HepG2 (cell line): ENCODE data around the gene CHTF18. TPM values are rescaled to one million over a fixed set of nuclear protein-coding genes. Genes with fewer than 3 reads are reported as not detected.

Experiments
- AGO1 ChIP-seq: fragments of 200-400 bp; formaldehyde crosslinking; IDR thresholded peaks from 2 replicates; pipeline ENCODE4 v1.6.1; 2017; ENCODE audit warnings: mild to moderate bottlenecking, low read depth, low read length, moderate library complexity; ENCODE audit not compliant: poor library complexity, severe bottlenecking
- ATF2 ChIP-seq: sonication (generic); formaldehyde crosslinking; IDR thresholded peaks from 2 replicates; pipeline ENCODE4 v1.4.0; 2020; ENCODE audit warnings: missing genetic modification reagents
- BRF2 ChIP-seq: sonication (generic); formaldehyde crosslinking; IDR thresholded peaks from 2 replicates; pipeline ENCODE4 v1.8.1; 2022; ENCODE audit warnings: mild to moderate bottlenecking, missing genetic modification reagents
- CHD4 ChIP-seq: fragments of 200-600 bp; sonication (generic); IDR thresholded peaks from 2 replicates; pipeline ENCODE4 v1.7.0; 2017; ENCODE audit warnings: mild to moderate bottlenecking, low read length, borderline replicate concordance
- MIER3 ChIP-seq: IDR thresholded peaks from 2 replicates; pipeline ENCODE4 v1.6.1; 2016; ENCODE audit warnings: missing compliant biosample characterization, borderline replicate concordance
- PRPF4 ChIP-seq: fragments of 200-400 bp; formaldehyde crosslinking; IDR thresholded peaks from 2 replicates; pipeline ENCODE4 v1.6.1; 2016; ENCODE audit warnings: low read length, low read depth; ENCODE audit not compliant: poor library complexity, severe bottlenecking
- SIX1 ChIP-seq: sonication (generic); formaldehyde crosslinking; IDR thresholded peaks from 2 replicates; pipeline ENCODE4 v1.4.0; 2020; ENCODE audit warnings: missing genetic modification reagents, borderline replicate concordance
- ZBED4 ChIP-seq: sonication (generic); formaldehyde crosslinking; IDR thresholded peaks from 2 replicates; pipeline ENCODE4 v1.4.0; 2020; ENCODE audit warnings: missing genetic modification reagents, borderline replicate concordance
- ZBTB26 ChIP-seq: IDR thresholded peaks from 2 replicates; pipeline ENCODE4 v1.6.1; 2016; ENCODE audit warnings: missing compliant biosample characterization, missing genetic modification reagents, borderline replicate concordance
- ZFP1 ChIP-seq: IDR thresholded peaks from 2 replicates; pipeline ENCODE4 v1.6.1; 2016
- ZNF296 ChIP-seq: sonication (generic); formaldehyde crosslinking; conservative IDR thresholded peaks from 2 replicates; pipeline ENCODE4 v1.5.0; 2020; ENCODE audit warnings: mild to moderate bottlenecking, missing genetic modification reagents
- polyA plus RNA-seq, 8 experiments: library from polyadenylated mRNA; depleted of rRNA in 3 of 8; stranded (reverse) in 7 of 8; unstranded in 1 of 8; fragments of >200 nt; fragmentation: Illumina TruSeq in 4 of 8; extraction: Trizol in 4 of 8; gene quantifications; 2 replicates each; pipeline versions ENCODE4 v1.2.1 to v1.2.3, GENCODE V29; 2011 to 2016; ENCODE audit warnings: low read depth in 4 of 8, missing spikeins in 1 of 8, mixed read lengths in 1 of 8; ENCODE audit not compliant: insufficient read depth in 1 of 8
- total RNA-seq, 5 experiments: library from RNA; depleted of rRNA; stranded (reverse); fragments of >200 nt; fragmentation: Illumina TruSeq; extraction: Trizol; gene quantifications; 2 replicates each; pipeline ENCODE4 v1.2.3, GENCODE V29; 2016; ENCODE audit warnings: low read depth in 1 of 5
- TF ChIP-seq, protein P1 (sequence below): sonication (generic); formaldehyde crosslinking; IDR thresholded peaks from 2 replicates; pipeline ENCODE4 v1.8.1; 2023; ENCODE audit warnings: mild to moderate bottlenecking, missing genetic modification reagents
- TF ChIP-seq, protein P2 (sequence below): sonication (generic); formaldehyde crosslinking; IDR thresholded peaks from 2 replicates; pipeline ENCODE4 v1.4.0; 2020; ENCODE audit warnings: missing genetic modification reagents
- TF ChIP-seq, protein P3 (sequence below): sonication (generic); formaldehyde crosslinking; IDR thresholded peaks from 2 replicates; pipeline ENCODE4 v1.5.0; 2020; ENCODE audit warnings: mild to moderate bottlenecking, low read depth, missing genetic modification reagents, borderline replicate concordance

CHTF18 gene
- total and polyA plus RNA-seq, 2 of the 13 experiments (the other 11 are each of a cell fraction or from before 2014, with no cell fraction given) = 8.6 to 22.9 TPM

DNA sequence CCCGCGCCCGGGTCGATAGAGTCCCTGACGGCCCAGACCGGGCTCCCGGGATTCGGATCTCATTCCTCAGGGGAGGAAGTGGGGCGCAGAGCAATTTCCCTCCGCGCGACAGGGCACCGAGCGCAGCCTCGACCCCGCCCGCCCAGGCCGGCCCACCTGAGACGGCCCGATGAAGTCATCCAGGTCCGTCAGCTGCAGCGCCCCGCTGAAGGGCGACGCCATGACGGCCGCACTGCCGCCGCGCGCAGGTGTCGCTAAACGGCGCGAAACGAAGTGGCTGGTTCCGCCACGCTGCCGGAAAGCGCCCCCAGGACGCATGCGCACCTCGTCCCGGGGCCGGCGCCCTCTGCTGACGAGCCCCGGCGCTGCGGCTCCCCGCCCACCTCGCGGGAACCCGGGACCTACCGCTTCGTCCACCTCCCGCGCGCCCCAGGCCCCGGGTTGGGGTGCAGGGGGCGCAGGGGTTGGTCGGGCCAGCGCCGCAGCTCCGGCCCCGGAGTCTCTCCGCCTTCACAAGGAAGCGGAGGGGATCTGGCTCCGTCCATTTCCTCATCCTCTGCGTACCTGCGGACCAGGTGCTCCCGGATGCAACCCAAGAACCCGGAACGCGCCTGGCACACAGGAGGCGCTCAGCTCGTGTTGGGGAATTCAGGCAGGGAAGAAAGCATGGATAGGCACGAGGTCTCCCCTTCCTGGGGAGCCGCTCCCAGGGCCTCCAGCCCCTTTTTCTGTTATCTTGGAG is 47.5 kb upstream of the CHTF18 start, which contains the start of gene CIAO3 (continued):
- no peak; the same call in none of the 2 replicates for TF ChIP-seq ZBTB26 (CRISPR knock-in tag)
- no peak for TF ChIP-seq PRPF4
- TF ChIP-seq SIX1 (CRISPR knock-in tag) = no peak
- no peak for TF ChIP-seq ZFP1 (CRISPR knock-in tag)
- TF ChIP-seq ZBED4 (CRISPR knock-in tag) = peak; percentile 74; the same call in 1 of the 2 replicates
- TF ChIP-seq MIER3 (CRISPR knock-in tag) = peak; percentile 55; the same call in 1 of the 2 replicates
- no peak for TF ChIP-seq CHD4
- TF ChIP-seq, protein P1, sequence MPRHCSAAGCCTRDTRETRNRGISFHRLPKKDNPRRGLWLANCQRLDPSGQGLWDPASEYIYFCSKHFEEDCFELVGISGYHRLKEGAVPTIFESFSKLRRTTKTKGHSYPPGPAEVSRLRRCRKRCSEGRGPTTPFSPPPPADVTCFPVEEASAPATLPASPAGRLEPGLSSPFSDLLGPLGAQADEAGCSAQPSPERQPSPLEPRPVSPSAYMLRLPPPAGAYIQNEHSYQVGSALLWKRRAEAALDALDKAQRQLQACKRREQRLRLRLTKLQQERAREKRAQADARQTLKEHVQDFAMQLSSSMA (CRISPR knock-in tag) = peak; percentile 100
- peak; percentile 97 for TF ChIP-seq ATF2 (CRISPR knock-in tag)
- TF ChIP-seq AGO1 = no peak
- TF ChIP-seq, protein P2, sequence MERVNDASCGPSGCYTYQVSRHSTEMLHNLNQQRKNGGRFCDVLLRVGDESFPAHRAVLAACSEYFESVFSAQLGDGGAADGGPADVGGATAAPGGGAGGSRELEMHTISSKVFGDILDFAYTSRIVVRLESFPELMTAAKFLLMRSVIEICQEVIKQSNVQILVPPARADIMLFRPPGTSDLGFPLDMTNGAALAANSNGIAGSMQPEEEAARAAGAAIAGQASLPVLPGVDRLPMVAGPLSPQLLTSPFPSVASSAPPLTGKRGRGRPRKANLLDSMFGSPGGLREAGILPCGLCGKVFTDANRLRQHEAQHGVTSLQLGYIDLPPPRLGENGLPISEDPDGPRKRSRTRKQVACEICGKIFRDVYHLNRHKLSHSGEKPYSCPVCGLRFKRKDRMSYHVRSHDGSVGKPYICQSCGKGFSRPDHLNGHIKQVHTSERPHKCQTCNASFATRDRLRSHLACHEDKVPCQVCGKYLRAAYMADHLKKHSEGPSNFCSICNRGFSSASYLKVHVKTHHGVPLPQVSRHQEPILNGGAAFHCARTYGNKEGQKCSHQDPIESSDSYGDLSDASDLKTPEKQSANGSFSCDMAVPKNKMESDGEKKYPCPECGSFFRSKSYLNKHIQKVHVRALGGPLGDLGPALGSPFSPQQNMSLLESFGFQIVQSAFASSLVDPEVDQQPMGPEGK (CRISPR knock-in tag) = peak; percentile 61; the same call in 1 of the 2 replicates
- no peak for TF ChIP-seq ZNF296
- TF ChIP-seq, protein P3, sequence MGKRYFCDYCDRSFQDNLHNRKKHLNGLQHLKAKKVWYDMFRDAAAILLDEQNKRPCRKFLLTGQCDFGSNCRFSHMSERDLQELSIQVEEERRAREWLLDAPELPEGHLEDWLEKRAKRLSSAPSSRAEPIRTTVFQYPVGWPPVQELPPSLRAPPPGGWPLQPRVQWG = no peak
- no peak for TF ChIP-seq BRF2 (CRISPR knock-in tag)
